SK-N-MC (cell line): ENCODE results near the gene OLIG2.

Source experiments
- EZH2 ChIP-seq: fragments of 200-600 bp; sonication (generic); IDR thresholded peaks from one replicate; pipeline ENCODE4 v1.6.1; 2017; ENCODE audit warnings: antibody characterized with exemption
- FOXP2 ChIP-seq: optimal IDR thresholded peaks from 2 replicates; pipeline ENCODE3; 2011; ENCODE audit warnings: mild to moderate bottlenecking, moderate library complexity; ENCODE audit not compliant: insufficient read depth; ENCODE audit errors: extremely low read length, control extremely low read depth
- POLR2AphosphoS5 ChIP-seq: IDR thresholded peaks from 2 replicates; pipeline ENCODE4 v1.6.1; 2012; ENCODE audit warnings: mild to moderate bottlenecking, low read depth, low read length, borderline replicate concordance

DNA sequence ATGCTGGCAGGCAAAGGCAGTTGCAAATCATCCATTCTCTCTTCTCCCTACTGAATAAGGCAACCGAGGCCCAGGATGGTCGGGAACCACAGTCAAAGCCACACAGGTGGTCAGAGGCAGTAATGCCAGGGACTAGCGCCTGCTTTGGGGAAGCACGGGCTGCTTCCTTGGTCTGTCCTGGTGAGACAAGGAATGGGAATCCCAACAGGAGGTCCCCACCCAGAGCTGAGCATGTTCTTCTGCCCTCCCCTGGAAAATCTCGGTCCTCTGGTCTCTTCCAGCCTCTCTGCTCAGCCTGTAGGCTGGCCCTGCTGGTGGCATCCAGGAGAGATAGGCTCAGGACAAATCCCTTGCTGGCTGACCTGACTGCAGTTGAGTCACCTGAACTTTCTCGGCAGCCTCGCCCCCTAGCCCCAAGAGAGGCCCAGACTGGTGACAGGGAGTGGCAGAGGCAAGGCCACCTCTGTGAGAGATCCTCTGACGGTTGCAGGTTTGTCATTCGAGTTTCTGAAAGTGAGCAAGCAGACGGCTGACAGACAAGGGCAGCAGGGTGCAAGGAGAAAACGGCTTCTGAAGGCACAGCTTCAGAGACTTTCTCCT lies 50.0 kb downstream of the OLIG2 start:
- TF ChIP-seq POLR2AphosphoS5 = no peak
- TF ChIP-seq EZH2 = no peak
- no peak for TF ChIP-seq FOXP2
